K562 (cell line): Measurements from ENCODE around the gene HUNK. TPM values are rescaled to one million over a fixed set of nuclear protein-coding genes. Genes with fewer than 3 reads are reported as not detected.

ENCODE experiments used
- ATAC-seq: fragments of 200-7000 bp; cut with Tn5 transposase; 3 replicates; pipeline ENCODE4 v1.9.1; 2020; ENCODE audit warnings: moderate library complexity
- BruUV-seq: library from RNA; stranded (reverse); fragments of 400-500 nt; replicated peaks from 2 replicates; lab custom pipeline; 2021; lab: Mats Ljungman, UMichigan
- CTCF ChIA-PET: fragments of 300-600 bp; formaldehyde crosslinking; extraction: SDS; loops from one replicate; lab custom pipeline; 2021; ENCODE audit warnings: low intra/inter-chr PET ratio; lab: Yijun Ruan, JAX
- POLR2A ChIA-PET: fragments of 300-600, 350-650 bp; sonication (Branson Sonifier 250); formaldehyde crosslinking; extraction: SDS; loops from one replicate; lab custom pipeline; 2021; ENCODE audit warnings: antibody characterized with exemption, inconsistent platforms; lab: Yijun Ruan, JAX
- DNase-seq, 4 experiments: peaks; one replicate each; pipeline versions ENCODE4 v3.0.0 to v3.0.0-alpha.2; 2011 to 2018; ENCODE audit warnings: low spot score in 3 of 4, mixed read lengths in 3 of 4; ENCODE audit errors: extremely low read depth in 1 of 4
- FAIRE-seq: peaks from 2 replicates; lab custom pipeline; 2011; peaks lifted over from hg19 to GRCh38; lab: Jason Lieb, UNC
- H2AFZ ChIP-seq: 2 replicates; pipeline ENCODE4 v1.6.0; 2011; ENCODE audit warnings: low read depth, low read length, control low read depth, inconsistent platforms
- H3K27ac ChIP-seq: fragments of 200-600 bp; 3 replicates; pipeline ENCODE4 v1.8.0; 2011; ENCODE audit warnings: low read depth, mild to moderate bottlenecking, control low read depth, inconsistent platforms, low read length, moderate library complexity, mixed read lengths; ENCODE audit errors: extremely low read depth
- H3K27me3 ChIP-seq, 2 experiments: fragments of 300-600 bp in 1 of 2; 2 replicates in 1 of 2; 3 replicates in 1 of 2; pipeline versions ENCODE4 v1.6.0 to v1.8.0; 2011; ENCODE audit warnings: inconsistent platforms in 2 of 2, low read length in 2 of 2, mild to moderate bottlenecking in 1 of 2, mixed read lengths in 1 of 2, moderate library complexity in 1 of 2; ENCODE audit not compliant: control insufficient read depth in 2 of 2, insufficient read depth in 2 of 2
- H3K36me3 ChIP-seq: fragments of 300-600 bp; 3 replicates; pipeline ENCODE4 v1.8.0; 2011; ENCODE audit warnings: mild to moderate bottlenecking, low read length, inconsistent platforms; ENCODE audit not compliant: control insufficient read depth, insufficient read depth
- H3K4me1 ChIP-seq, 2 experiments: fragments of 200-600 bp in 1 of 2; replicated peaks in 1 of 2; 2 replicates in 1 of 2; 3 replicates in 1 of 2; pipeline versions ENCODE4 v1.5.1 to v1.8.0; 2011; ENCODE audit warnings: inconsistent platforms in 2 of 2, low read length in 2 of 2, mild to moderate bottlenecking in 1 of 2, mixed read lengths in 1 of 2, moderate library complexity in 1 of 2; ENCODE audit not compliant: control insufficient read depth in 2 of 2, insufficient read depth in 2 of 2
- H3K4me2 ChIP-seq: 2 replicates; pipeline ENCODE4 v1.6.1; 2011; ENCODE audit warnings: low read length, control low read depth, inconsistent platforms, mixed read lengths; ENCODE audit not compliant: insufficient read depth
- H3K4me3 ChIP-seq: fragments of 200-600 bp; sonication (generic), shearing (Covaris generic); 2 replicates; pipeline ENCODE4 v1.5.1; 2016; ENCODE audit warnings: control low read depth, inconsistent platforms
- H3K79me2 ChIP-seq: fragments of 200-600 bp; 3 replicates; pipeline ENCODE4 v1.8.0; 2011; ENCODE audit warnings: low read length, inconsistent platforms; ENCODE audit not compliant: control insufficient read depth, insufficient read depth
- H3K9ac ChIP-seq, 2 experiments: 2 replicates each; pipeline versions ENCODE4 v1.6.0 to v1.6.1; 2011; ENCODE audit warnings: low read depth in 2 of 2, low read length in 2 of 2, control low read depth in 1 of 2, inconsistent platforms in 1 of 2, mild to moderate bottlenecking in 1 of 2, mixed read lengths in 1 of 2; ENCODE audit not compliant: insufficient read depth in 1 of 2
- H3K9me1 ChIP-seq: one replicate; pipeline ENCODE4 v1.6.0; 2011; ENCODE audit warnings: inconsistent platforms, mild to moderate bottlenecking, low read length, moderate library complexity; ENCODE audit not compliant: control insufficient read depth, insufficient read depth
- H3K9me3 ChIP-seq: replicated peaks from 2 replicates; pipeline ENCODE4 v1.5.1; 2011; ENCODE audit warnings: low read depth, low read length, inconsistent platforms; ENCODE audit not compliant: control insufficient read depth, insufficient read depth
- H4K20me1 ChIP-seq: replicated peaks from 2 replicates; pipeline ENCODE4 v1.6.1; 2011; ENCODE audit warnings: low read length, inconsistent platforms, mixed read lengths; ENCODE audit not compliant: control insufficient read depth, insufficient read depth
- BCL6 ChIP-seq: fragments of 250-450 bp; sonication (Bioruptor Pico); IDR thresholded peaks from 2 replicates; pipeline ENCODE4 v1.4.0; 2020
- KHSRP ChIP-seq: fragments of 450-650 bp; IDR thresholded peaks from 2 replicates; pipeline ENCODE4 v1.6.1; 2017
- L3MBTL2 ChIP-seq: fragments of 450-650 bp; IDR thresholded peaks from 2 replicates; pipeline ENCODE4 v1.6.1; 2016; ENCODE audit warnings: mild to moderate bottlenecking, moderate library complexity
- NELFE ChIP-seq: IDR thresholded peaks from 2 replicates; pipeline ENCODE4 v1.6.1; 2011; ENCODE audit warnings: mild to moderate bottlenecking; ENCODE audit not compliant: insufficient read depth, insufficient read length
- SMARCC2 ChIP-seq: fragments of 450-650 bp; IDR thresholded peaks from 2 replicates; pipeline ENCODE4 v1.6.1; 2017; ENCODE audit warnings: antibody characterized with exemption, moderate library complexity, mild to moderate bottlenecking, low read depth
- ZNF121 ChIP-seq: sonication (generic); formaldehyde crosslinking; conservative IDR thresholded peaks from 2 replicates; pipeline ENCODE4 v1.8.0; 2022; ENCODE audit warnings: missing genetic modification reagents
- ZNF165 ChIP-seq: fragments of 250-450 bp; sonication (Bioruptor Pico); IDR thresholded peaks from 2 replicates; pipeline ENCODE4 v1.4.0; 2020; ENCODE audit warnings: borderline replicate concordance
- WGBS: fragments of 100-300 bp; shearing (Covaris generic); methylation state at CpG from one replicate; pipeline ENCODE4 v1.1.6; 2016; ENCODE audit warnings: low coverage, mixed read lengths; ENCODE audit not compliant: insufficient coverage; ENCODE audit errors: missing lambda C conversion rate; 5-methylcytosine and 5-hydroxymethylcytosine counted together
- in situ Hi-C: fragments of 300-500 bp; cut with MboI; formaldehyde crosslinking; loops from 4 replicates; pipeline ENCODE4 v1.15.0; 2018; ENCODE audit warnings: inconsistent platforms, mixed read lengths
- intact Hi-C: fragments of 100-400 bp; cut with micrococcal nuclease; formaldehyde crosslinking; loops from 2 replicates; pipeline ENCODE4 v1.14.2; 2022
- polyA plus RNA-seq, 8 experiments: library from polyadenylated mRNA; depleted of rRNA in 4 of 8; stranded (reverse) in 5 of 8; unstranded in 3 of 8; fragments of >200 nt; fragmentation: Nextera tagmentation in 2 of 8; fragmentation: Illumina TruSeq in 1 of 8; extraction: Ambion mirVana in 2 of 8; extraction: Trizol in 1 of 8; gene quantifications; 2 replicates each; pipeline versions ENCODE4 v1.2.1 to v1.2.3, GENCODE V29; 2011 to 2014; ENCODE audit warnings: inconsistent platforms in 1 of 8, missing spikeins in 1 of 8
- total RNA-seq, 7 experiments: library from RNA; depleted of rRNA in 6 of 7; stranded (reverse); fragments of >200 nt in 6 of 7; fragmentation: Illumina TruSeq in 2 of 7; extraction: Trizol in 2 of 7; gene quantifications; 2 replicates each; pipeline versions ENCODE4 v1.2.1 to v1.2.3, GENCODE V29; 2011 to 2021; ENCODE audit warnings: low replicate concordance in 1 of 7
- TF ChIP-seq, protein P1 (sequence below): fragments of 150-350 bp; IDR thresholded peaks from 2 replicates; pipeline ENCODE4 v1.6.1; 2014; ENCODE audit warnings: low read depth, mild to moderate bottlenecking, low read length, borderline replicate concordance

The HUNK gene
- total and polyA plus RNA-seq, 9 of the 15 experiments (the other 6 are each of a cell fraction or from before 2014, with no cell fraction given) = not detected

GRCh38 chr21:31912501-31912900 is 39.7 kb downstream of the HUNK start:
- 0% methylated on average over 9 of the region's 9 CpGs for WGBS
- Histone ChIP-seq H3K79me2 (no peaks in the 10 kb centered on the region), H3K9me1 (no peaks in the 10 kb centered on the region), H3K27me3 (peaks cover 46 to 60% of the 10 kb centered on the region in 2 experiments), H4K20me1 (peaks cover 3% of the 10 kb centered on the region; the same call in 1 of the 2 replicates), H3K4me2 (no peak overlapping the region), H3K4me3 (no peak overlapping the region), H3K27ac (no peak overlapping the region), H2AFZ (no peak overlapping the region), H3K4me1 (no peaks in the 10 kb centered on the region), H3K9ac (no peak overlapping the region), H3K36me3 (no peaks in the 10 kb centered on the region), H3K9me3 (no peaks in the 10 kb centered on the region)
- TF ChIP-seq ZNF121 (CRISPR knock-in tag) (no peak), NELFE (no peak), SMARCC2 (no peak), KHSRP (no peak), ZNF165 (CRISPR knock-in tag) (no peak), L3MBTL2 (no peak), BCL6 (no peak)
- TF ChIP-seq, protein P1, sequence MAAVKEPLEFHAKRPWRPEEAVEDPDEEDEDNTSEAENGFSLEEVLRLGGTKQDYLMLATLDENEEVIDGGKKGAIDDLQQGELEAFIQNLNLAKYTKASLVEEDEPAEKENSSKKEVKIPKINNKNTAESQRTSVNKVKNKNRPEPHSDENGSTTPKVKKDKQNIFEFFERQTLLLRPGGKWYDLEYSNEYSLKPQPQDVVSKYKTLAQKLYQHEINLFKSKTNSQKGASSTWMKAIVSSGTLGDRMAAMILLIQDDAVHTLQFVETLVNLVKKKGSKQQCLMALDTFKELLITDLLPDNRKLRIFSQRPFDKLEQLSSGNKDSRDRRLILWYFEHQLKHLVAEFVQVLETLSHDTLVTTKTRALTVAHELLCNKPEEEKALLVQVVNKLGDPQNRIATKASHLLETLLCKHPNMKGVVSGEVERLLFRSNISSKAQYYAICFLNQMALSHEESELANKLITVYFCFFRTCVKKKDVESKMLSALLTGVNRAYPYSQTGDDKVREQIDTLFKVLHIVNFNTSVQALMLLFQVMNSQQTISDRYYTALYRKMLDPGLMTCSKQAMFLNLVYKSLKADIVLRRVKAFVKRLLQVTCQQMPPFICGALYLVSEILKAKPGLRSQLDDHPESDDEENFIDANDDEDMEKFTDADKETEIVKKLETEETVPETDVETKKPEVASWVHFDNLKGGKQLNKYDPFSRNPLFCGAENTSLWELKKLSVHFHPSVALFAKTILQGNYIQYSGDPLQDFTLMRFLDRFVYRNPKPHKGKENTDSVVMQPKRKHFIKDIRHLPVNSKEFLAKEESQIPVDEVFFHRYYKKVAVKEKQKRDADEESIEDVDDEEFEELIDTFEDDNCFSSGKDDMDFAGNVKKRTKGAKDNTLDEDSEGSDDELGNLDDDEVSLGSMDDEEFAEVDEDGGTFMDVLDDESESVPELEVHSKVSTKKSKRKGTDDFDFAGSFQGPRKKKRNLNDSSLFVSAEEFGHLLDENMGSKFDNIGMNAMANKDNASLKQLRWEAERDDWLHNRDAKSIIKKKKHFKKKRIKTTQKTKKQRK = no peak
- in situ Hi-C loops (no loop called here), intact Hi-C loops (no loop called here)
- ChIA-PET CTCF (no interaction called here), POLR2A (interaction anchor here (0.6 kb wide), 1 partner anchor 455 kb away, joined by 3 read pairs; no protein-coding TSS in a partner anchor)
- BruUV-seq = no TSS peak
- DNase-seq (no peak), ATAC-seq (no peak), FAIRE-seq (no peak)
